ENCODE data around the gene IPP.
"Not testable (repeated sequence)": the region's sequence is repeated elsewhere in the genome, so short reads cannot be mapped to it uniquely, and the experiment has no call there.

The IPP gene

DNA sequence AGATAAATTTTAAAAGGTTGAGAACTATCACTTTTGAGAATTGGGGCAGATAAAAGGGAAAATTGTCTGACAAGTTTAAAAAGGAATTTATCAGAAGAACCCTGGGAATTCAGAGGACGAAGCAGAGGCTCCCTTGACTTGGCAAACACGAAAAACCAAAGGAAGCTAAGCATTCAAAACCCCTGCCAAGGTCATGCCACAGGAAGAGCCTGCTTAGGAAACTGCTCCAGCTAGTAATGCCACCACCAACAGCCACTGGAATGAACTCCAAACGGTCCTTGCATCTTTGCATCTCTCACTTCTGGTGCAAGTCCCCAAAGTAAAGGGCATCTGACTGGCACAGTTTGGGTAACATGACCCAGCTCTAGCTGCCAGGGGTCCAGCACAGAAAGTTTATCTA lies 71.3 kb downstream of the IPP start:
- DNase-seq = no peak

DNA sequence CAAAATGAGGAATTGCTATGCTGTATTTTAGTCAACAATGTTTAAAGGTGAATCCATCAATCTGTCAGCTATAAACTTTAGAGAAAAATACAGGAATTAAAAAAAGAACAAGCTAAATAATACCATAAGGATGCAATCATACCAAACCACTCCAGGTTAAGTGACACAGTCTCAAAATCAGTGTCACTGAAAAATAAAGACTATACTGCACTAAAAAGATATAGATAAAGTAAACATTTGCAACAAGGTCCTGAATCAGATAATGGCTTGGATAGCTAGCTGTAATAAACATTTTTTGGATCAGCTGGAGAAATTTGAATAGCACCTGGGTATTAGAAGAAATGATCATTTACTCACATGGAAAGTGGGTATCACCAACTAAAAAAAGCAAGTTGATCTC lies 72.0 kb downstream of the IPP start:
- no peak for DNase-seq

DNA sequence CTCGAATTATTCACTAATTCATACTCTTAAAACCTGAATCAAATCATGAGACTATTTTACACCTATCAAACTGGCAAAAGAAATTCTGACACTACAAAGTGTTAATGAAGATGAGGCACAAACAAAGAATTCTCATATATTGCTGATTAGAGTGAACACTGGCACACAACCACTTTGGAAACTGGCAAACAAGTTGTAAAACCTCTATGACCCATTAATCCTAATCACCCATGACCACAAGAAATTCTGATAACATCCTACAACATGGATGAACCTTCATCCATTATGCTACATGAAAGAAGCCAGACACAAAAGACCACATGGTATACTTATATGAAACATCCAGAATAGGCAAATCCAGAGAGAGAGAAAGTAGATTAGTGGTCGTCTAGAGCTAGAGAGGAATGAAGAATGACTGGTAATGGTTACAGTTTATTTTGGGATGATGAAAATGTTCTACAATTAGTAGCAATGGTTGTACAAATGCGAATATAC lies 72.7 kb downstream of the IPP start:
- no peak for DNase-seq

DNA sequence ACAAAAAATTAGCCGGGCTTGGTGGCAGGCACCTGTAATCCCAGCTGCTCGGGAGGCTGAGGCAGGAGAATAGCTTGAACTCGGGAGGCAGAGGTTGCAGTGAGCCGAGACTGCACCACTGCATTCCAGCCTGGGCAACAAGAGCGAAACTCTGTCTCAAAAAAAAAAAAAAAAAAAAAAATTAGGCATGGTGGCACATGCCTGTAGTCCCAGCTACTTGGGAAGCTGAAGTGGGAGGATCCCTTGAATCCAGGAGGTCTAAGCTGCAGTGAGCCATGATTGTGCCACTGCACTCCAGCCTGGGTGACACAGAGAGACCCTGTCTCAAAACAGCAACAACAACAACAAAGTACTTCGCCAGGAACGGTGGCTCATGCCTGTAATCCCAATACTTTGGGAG lies 73.9 kb downstream of the IPP start:
- not testable (repeated sequence) for DNase-seq

DNA sequence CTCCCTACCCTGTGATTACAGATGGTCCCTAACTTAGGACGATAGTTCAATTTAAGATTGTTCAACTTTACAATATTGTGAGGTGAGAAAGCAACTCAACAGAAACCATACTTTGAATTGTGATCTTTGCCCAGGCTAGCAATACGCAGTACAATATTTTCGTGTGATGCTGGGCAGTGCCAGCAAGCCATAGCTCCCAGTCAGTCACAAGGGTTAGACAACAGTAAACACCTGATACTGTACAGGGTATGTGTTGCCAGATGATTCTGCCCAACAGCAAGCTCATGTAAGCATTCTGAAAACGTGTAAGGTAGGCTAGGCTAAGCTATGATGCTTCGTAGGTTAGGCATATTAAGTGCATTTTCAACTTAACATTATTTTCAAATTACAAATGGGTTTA lies 76.0 kb downstream of the IPP start:
- no peak for DNase-seq

DNA sequence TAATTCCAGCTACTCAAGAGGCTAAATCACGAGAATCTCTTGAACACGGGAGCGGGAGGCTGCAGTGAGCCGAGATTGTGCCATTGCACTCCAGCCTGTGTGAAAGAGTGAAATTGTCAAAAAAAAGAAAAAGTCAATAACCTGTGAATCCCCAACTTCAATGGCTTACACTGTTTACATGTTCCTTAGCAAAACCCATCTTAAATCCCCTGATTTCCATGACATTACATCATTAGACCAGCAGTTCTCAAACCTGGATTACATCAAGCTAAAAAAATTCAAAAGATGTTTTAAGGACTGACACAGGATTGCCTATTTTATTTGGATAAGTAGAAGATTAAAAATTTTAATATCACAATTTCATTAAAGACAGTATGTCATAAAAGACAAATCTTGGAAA lies 76.5 kb downstream of the IPP start:
- no peak for DNase-seq

DNA sequence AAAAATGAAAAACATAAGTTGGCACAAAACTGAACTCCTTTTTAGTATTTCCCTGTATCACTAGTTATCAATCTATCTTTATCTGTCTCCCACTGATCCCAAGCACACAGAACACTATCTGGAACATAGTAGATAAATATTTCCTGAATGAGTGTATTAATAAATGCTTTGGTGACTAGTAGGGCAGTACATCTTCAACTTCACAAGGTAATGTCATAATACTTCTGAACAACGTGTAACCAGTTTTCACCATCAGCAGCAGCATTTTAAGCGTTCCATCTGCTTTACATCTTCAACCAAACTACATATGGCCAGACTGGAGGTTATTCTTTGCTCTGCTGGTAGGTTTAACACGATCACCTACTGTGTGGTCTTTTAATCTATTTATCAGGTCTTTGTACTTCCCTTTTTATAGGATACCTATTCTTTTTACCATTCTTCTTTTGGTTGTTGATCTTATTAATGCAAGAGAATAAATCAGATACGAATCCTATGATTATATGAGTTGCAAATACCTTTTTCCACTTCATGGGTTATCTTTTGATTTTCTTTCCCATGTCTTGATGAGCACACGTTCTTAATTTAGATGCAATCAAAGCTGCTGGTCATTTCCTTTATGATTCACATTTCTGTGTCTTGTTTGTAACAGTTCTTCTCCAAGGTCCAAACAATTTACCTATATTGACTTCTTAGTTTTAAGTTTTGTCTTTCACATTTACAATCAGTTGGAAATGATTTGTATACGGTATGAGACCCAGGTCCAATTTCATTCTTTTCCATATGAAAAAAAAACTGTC lies 80.4 kb downstream of the IPP start:
- DNase-seq = no peak

DNA sequence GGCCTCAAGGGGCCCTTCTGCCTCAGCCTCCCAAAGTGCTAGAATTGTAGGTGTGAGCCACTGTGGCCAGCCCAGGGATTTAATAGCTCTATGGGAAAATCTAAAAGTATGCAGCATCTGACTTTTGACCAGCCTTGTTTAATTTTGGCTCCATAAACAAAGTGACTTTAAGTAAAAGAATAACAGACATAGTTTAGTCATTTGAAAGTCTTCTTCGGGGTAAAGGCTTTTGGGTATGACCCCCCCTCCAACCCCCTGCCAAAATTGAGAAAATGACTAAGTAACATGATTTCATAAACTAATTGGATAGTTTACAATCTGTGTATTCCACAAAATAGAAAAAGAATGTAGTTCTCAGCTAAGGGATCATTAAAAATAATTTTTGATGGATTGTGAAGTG lies 81.1 kb downstream of the IPP start:
- no peak for DNase-seq

DNA sequence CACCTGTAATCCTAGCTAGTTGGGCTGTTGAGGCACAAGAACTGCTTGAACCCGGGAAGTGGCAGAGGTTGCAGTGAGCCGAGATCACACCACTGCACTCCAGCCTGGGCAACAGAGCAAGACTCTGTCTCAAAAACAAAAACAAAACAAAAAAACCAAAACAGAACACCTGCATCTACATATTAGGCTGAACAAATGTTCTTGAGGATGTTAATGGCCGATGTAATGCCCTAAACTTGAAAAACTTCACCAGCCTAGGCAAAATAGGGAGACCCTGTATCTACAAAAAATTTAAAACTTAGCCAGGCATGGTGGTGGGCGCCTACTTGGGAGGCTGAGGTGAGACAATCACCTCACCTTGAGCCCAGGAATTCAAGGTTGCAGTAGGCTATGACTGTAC lies 81.9 kb downstream of the IPP start:
- no peak for DNase-seq

DNA sequence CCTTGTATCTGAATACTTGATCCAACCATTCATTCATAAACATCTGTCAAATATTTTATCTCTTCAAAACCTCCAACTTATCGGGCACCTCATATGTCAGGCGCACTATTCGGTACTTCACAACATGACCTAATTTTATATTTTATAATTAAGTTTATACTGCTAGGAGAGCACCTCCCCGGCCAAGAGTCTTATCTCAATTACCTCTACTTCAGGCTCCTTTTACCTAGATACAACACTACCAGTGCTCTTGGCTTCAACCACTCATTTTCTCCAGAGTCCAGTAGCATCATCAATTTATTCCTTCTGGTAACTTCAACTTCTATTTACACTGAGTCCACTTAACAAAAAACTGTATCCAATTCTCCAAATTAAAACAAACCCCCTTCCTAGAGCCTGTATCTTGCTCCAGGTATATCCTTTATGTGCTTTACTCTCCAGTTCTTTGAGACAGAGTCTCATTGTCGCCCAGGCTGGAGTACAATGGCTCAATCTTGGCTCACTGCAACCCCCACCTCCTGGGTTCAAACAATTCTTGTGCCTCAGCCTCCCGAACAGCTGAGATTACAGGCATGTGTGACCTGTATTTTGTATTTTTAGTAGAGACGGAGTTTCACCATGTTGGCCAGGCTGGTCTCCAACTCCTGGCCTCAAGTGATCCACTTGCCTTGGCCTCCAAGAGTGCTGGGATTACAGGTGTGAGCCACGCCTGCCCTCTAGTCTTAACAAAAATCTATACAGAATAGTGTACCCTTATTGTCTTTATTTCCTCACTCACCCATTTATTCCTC lies 82.9 kb downstream of the IPP start:
- DNase-seq = no peak

DNA sequence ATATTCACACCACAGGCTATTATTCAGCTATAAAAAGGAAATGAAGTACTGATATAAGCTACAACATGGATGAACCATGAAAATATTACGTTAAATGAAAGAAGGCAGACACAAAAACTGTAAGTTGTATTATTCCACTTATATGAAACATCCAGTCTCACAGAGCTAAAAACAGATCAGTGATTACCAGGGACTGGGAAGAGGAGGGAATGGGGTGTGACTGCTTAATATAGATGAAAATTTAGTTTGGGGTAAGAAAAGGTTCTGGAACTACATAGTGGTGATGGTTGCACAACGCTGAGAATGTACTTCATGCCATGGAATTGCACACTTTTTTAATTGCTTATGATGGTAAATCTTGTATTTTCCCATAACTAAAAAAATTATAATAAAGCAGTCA lies 83.6 kb downstream of the IPP start:
- no peak for DNase-seq

DNA sequence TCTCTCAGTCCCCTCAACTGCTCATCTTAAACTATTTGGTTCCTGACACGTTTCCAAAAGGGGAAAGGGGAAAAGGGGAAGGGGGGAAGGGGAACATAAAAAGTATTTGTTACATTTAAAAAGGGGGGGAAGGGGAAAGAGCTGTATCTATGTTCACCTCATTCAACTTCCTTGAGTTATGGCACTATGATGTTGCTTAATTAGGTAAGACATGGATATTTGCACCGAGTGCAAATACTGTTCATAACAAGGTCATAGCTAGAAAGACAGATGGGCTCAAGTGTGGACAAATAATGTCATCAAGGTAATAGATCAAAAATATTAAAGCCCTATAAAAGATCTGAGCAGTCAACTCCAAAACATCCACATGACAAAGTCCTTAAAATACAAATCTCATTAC lies 90.1 kb downstream of the IPP start:
- no peak for DNase-seq

DNA sequence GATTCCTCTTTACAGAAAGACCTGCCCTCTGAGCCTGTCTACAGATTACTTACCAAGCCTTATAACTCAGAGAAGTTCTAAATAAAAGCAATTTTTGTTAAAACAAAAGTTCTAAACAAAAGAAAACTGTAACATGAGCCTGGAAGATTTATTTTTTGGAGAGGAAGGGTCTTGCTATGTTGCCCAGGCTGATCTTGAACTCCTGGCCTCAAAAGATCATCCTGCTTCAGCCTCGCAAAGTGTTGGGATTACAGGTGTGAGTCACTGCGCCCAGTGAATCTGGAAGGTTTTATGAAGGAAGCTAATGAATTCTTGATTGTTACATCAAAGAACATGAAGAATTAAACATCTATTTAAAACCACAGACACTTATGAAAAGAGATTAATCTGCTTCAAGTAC lies 91.2 kb downstream of the IPP start:
- DNase-seq = no peak

DNA sequence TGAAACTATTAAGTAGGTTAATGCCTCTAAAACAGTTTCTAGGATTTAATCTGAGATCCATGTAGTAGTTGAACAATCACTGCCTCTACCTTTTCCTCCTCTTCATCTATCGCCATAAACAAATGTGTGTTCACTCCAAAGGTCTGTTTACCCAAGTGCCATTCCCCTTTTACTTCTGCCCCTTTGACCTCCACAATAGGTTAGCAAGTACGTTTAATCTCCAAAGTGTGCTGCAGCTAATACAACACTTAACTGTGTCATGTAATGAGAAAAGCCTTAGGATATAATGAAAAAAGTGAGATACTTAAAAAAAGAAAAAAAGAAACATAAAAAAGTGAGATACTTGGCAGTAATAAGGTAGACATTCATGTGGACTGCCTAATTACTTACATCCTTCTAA lies 92.3 kb downstream of the IPP start:
- no peak for DNase-seq

DNA sequence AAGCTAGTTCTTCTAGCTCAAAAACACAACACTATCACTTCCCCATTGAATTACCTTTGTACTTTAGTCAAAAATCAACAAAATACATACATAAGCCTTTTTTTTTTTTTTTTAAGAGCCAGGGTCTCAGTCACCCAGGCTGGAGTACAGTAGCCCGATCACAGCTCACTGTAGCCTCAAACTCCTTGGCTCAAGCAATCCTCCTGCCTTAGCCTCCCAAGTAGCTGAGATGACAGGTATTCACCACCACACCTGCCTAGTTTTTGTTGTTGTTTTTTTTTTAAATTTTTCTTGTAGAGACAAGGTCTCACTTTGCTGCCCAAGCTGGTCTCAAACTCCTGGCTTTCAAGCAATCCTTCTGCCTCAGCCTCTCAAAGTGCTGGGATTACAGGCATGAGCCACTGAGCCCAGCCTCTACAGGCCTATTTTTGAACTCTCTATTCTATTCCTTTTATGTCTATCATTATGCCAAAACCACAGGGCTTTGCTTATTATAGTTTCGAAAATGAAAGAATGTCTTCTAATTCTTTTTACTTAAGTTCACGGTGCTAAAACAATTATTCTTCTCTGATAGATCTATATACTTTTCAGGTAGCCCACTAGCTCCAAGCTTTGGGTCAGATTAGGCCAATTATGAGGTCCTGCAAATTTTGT lies 93.8 kb downstream of the IPP start:
- DNase-seq = no peak

DNA sequence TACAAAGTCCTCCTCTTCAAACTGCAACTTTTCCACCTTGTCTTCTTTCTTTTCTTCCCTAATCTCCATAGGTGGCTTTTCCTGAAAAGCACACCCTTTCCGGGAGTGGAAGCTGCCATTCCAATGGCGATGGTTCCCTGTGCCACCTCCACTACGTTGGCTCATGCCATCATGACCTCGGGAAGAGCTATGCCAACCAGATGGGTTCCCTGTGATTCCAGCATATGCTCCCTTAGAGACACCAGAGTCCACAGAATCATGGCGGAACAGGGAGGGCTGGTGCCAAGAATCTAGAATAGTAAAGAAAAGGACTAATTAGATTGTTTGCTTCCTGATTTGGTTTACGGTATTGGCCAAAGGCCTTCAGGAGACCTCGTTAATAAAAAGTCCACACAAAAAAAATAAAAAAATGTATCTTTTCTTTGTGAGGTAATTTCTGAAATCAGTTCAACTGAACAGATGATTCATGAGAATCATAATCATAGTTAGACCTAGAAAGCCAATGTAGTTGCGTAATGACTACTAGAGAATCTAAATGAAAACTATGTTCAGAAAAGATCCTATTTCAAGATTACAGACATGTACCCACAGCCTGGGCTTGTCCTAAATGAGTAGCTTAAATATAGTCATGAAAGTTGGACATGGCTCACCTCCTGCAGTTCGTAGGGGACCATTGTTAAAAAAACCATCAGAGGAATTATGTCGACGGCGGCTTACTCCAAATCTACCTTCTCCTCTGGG lies 95.7 kb downstream of the IPP start:
- no peak for DNase-seq
